NCI-H2227 treated with DMSO at 0.1 percent for 48 hours (cell line): Measurements from ENCODE around the gene PTPRM.

Source experiments
- DNase-seq: peaks from one replicate; lab custom pipeline; 2025; lab: John Stamatoyannopoulos, UW

The PTPRM gene

GRCh38 chr18:7626922-7627440, 59.9 kb downstream of the PTPRM start:
- DNase-seq = no peak

GRCh38 chr18:7629416-7629815, 62.3 kb downstream of the PTPRM start:
- no peak for DNase-seq

- no peak for DNase-seq
Measured at GRCh38 chr18:7630731-7631442, 63.8 kb downstream of the PTPRM start.

- no peak for DNase-seq
Measured at GRCh38 chr18:7632152-7633098, 65.3 kb downstream of the PTPRM start.

GRCh38 chr18:7633171-7633570, 66.1 kb downstream of the PTPRM start:
- DNase-seq = no peak

- no peak for DNase-seq
Measured at GRCh38 chr18:7635948-7636347, 68.8 kb downstream of the PTPRM start.

GRCh38 chr18:7637269-7637668, 70.2 kb downstream of the PTPRM start:
- no peak for DNase-seq

GRCh38 chr18:7638321-7638720, 71.2 kb downstream of the PTPRM start:
- no peak for DNase-seq

GRCh38 chr18:7641813-7642212, 74.7 kb downstream of the PTPRM start:
- DNase-seq = no peak

GRCh38 chr18:7642331-7642890, 75.3 kb downstream of the PTPRM start:
- no peak for DNase-seq

GRCh38 chr18:7645756-7646155, 78.6 kb downstream of the PTPRM start:
- DNase-seq = no peak

GRCh38 chr18:7646174-7646886, 79.2 kb downstream of the PTPRM start:
- DNase-seq = no peak

GRCh38 chr18:7647500-7647899, 80.4 kb downstream of the PTPRM start:
- no peak for DNase-seq

GRCh38 chr18:7657050-7657449, 89.9 kb downstream of the PTPRM start:
- no peak for DNase-seq

- no peak for DNase-seq
Measured at GRCh38 chr18:7657937-7658336, 90.8 kb downstream of the PTPRM start.

- no peak for DNase-seq
Measured at GRCh38 chr18:7658701-7659100, 91.6 kb downstream of the PTPRM start.

GRCh38 chr18:7661207-7661606, 94.1 kb downstream of the PTPRM start:
- DNase-seq = no peak

- DNase-seq = no peak
Measured at GRCh38 chr18:7662866-7663265, 95.8 kb downstream of the PTPRM start.

- DNase-seq = no peak
Measured at GRCh38 chr18:7663366-7664312, 96.5 kb downstream of the PTPRM start.

- no peak for DNase-seq
Measured at GRCh38 chr18:7666195-7666776, 99.2 kb downstream of the PTPRM start.
